Mesenchymal stem cell (in vitro differentiated cells and primary cell): ENCODE data around the gene C5orf15.

ENCODE experiments used
- DNase-seq: peaks from one replicate; pipeline ENCODE4 v3.0.0-alpha.2; 2013
- H2AFZ ChIP-seq: one replicate; pipeline ENCODE4 v1.6.1; 2013; ENCODE audit warnings: low read depth, mild to moderate bottlenecking, control low read depth, inconsistent platforms, low read length, moderate library complexity
- H2AK5ac ChIP-seq: 2 replicates; pipeline ENCODE4 v1.6.1; 2013; ENCODE audit warnings: low read length, moderate library complexity, mild to moderate bottlenecking, inconsistent platforms; ENCODE audit not compliant: severe bottlenecking
- H2BK120ac ChIP-seq: one replicate; pipeline ENCODE4 v1.6.1; 2013; ENCODE audit warnings: low read depth, mild to moderate bottlenecking, inconsistent platforms, low read length, moderate library complexity
- H2BK12ac ChIP-seq, 2 experiments: one replicate each; pipeline ENCODE4 v1.6.1; 2013; ENCODE audit warnings: inconsistent platforms in 2 of 2, low read length in 2 of 2, mild to moderate bottlenecking in 2 of 2, moderate library complexity in 2 of 2, control low read depth in 1 of 2
- H2BK15ac ChIP-seq: one replicate; pipeline ENCODE4 v1.6.1; 2013; ENCODE audit warnings: mild to moderate bottlenecking, low read depth, inconsistent platforms; ENCODE audit not compliant: poor library complexity, severe bottlenecking
- H2BK5ac ChIP-seq: 2 replicates; pipeline ENCODE4 v1.6.1; 2013; ENCODE audit warnings: low read depth, mild to moderate bottlenecking, low read length, control low read depth, inconsistent platforms; ENCODE audit not compliant: poor library complexity, severe bottlenecking
- H3K14ac ChIP-seq, 2 experiments: one replicate each; pipeline ENCODE4 v1.6.1; 2013; ENCODE audit warnings: inconsistent platforms in 2 of 2, low read length in 2 of 2, control low read depth in 1 of 2, mild to moderate bottlenecking in 1 of 2, moderate library complexity in 1 of 2
- H3K18ac ChIP-seq, 2 experiments: one replicate each; pipeline ENCODE4 v1.6.1; 2013; ENCODE audit warnings: inconsistent platforms in 2 of 2, low read length in 2 of 2, control low read depth in 1 of 2, low read depth in 1 of 2, mild to moderate bottlenecking in 1 of 2
- H3K23ac ChIP-seq, 2 experiments: one replicate each; pipeline ENCODE4 v1.6.1; 2013; ENCODE audit warnings: inconsistent platforms in 2 of 2, low read length in 2 of 2, mild to moderate bottlenecking in 2 of 2, moderate library complexity in 2 of 2, control low read depth in 1 of 2
- H3K27ac ChIP-seq: 2 replicates; pipeline ENCODE4 v1.5.1; 2013; ENCODE audit warnings: mild to moderate bottlenecking, moderate library complexity, low read length, control low read depth, inconsistent platforms; ENCODE audit not compliant: poor library complexity, severe bottlenecking
- H3K27me3 ChIP-seq, 2 experiments: 2 replicates each; pipeline versions ENCODE4 v1.6.1 to v1.7.0; 2013; ENCODE audit warnings: low read length in 2 of 2, mild to moderate bottlenecking in 2 of 2, moderate library complexity in 2 of 2, control low read depth in 1 of 2, inconsistent platforms in 1 of 2; ENCODE audit not compliant: control insufficient read depth in 1 of 2, insufficient read depth in 1 of 2
- H3K36me3 ChIP-seq, 2 experiments: 2 replicates each; pipeline versions ENCODE4 v1.6.1 to v1.7.0; 2013; ENCODE audit warnings: low read length in 2 of 2, control low read depth in 1 of 2, inconsistent platforms in 1 of 2, low read depth in 1 of 2, mild to moderate bottlenecking in 1 of 2; ENCODE audit not compliant: insufficient read depth in 2 of 2, control insufficient read depth in 1 of 2
- H3K4ac ChIP-seq, 2 experiments: one replicate each; pipeline ENCODE4 v1.6.1; 2013; ENCODE audit warnings: inconsistent platforms in 2 of 2, low read length in 2 of 2, mild to moderate bottlenecking in 2 of 2, moderate library complexity in 2 of 2, control low read depth in 1 of 2, low read depth in 1 of 2
- H3K4me1 ChIP-seq: 2 replicates; pipeline ENCODE4 v1.6.1; 2013; ENCODE audit warnings: low read depth, low read length, control low read depth; ENCODE audit not compliant: control insufficient read depth, insufficient read depth
- H3K4me2 ChIP-seq: 2 replicates; pipeline ENCODE4 v1.6.1; 2013; ENCODE audit warnings: low read length, mild to moderate bottlenecking, inconsistent platforms; ENCODE audit not compliant: poor library complexity, severe bottlenecking
- H3K4me3 ChIP-seq, 2 experiments: 2 replicates each; pipeline versions ENCODE4 v1.5.1 to v1.7.0; 2013; ENCODE audit warnings: low read length in 2 of 2, mild to moderate bottlenecking in 2 of 2, control low read depth in 1 of 2, low read depth in 1 of 2; ENCODE audit not compliant: insufficient read depth in 1 of 2
- H3K79me1 ChIP-seq: replicated peaks from 2 replicates; pipeline ENCODE4 v1.6.1; 2013; ENCODE audit warnings: mild to moderate bottlenecking, control low read depth, low read length, inconsistent platforms; ENCODE audit not compliant: poor library complexity, severe bottlenecking
- H3K9ac ChIP-seq: 2 replicates; pipeline ENCODE4 v1.7.0; 2013; ENCODE audit warnings: mild to moderate bottlenecking, low read length, moderate library complexity
- H3K9me3 ChIP-seq: 2 replicates; pipeline ENCODE4 v1.7.0; 2013; ENCODE audit warnings: mild to moderate bottlenecking, low read length; ENCODE audit not compliant: control insufficient read depth
- H4K8ac ChIP-seq: one replicate; pipeline ENCODE4 v1.6.1; 2013; ENCODE audit warnings: inconsistent platforms, mild to moderate bottlenecking, low read length, moderate library complexity
- H4K91ac ChIP-seq: one replicate; pipeline ENCODE4 v1.6.1; 2013; ENCODE audit warnings: mild to moderate bottlenecking, low read length, inconsistent platforms
- WGBS: methylation state at CpG from one replicate; pipeline ENCODE4 v1.1.7; 2013; ENCODE audit warnings: mixed read lengths; 5-methylcytosine and 5-hydroxymethylcytosine counted together

Gene C5orf15

GRCh38 chr5:133948721-133949120 lies 19.7 kb downstream of the C5orf15 start:
- Histone ChIP-seq H4K8ac (no peak overlapping the region), H4K91ac (no peak overlapping the region), H2BK120ac (no peak overlapping the region), H3K27me3 (peaks cover 0 to 36% of the 10 kb centered on the region in 2 experiments), H3K4me2 (no peak overlapping the region), H3K27ac (no peak overlapping the region), H3K36me3 (peaks cover 0 to 3% of the 10 kb centered on the region in 2 experiments), H2AK5ac (no peak overlapping the region), H2AFZ (no peak overlapping the region), H2BK12ac (no peak overlapping the region), H3K9ac (no peak overlapping the region), H3K79me1 (no peaks in the 10 kb centered on the region), H2BK15ac (no peak overlapping the region), H3K14ac (no peak overlapping the region), H3K23ac (no peak overlapping the region), H3K4me3 (no peak overlapping the region), H3K4me1 (peaks cover 2% of the 10 kb centered on the region), H2BK5ac (no peak overlapping the region), H3K18ac (no peak overlapping the region), H3K9me3 (no peaks in the 10 kb centered on the region), H3K4ac (no peak overlapping the region)
- no peak for DNase-seq

DNA sequence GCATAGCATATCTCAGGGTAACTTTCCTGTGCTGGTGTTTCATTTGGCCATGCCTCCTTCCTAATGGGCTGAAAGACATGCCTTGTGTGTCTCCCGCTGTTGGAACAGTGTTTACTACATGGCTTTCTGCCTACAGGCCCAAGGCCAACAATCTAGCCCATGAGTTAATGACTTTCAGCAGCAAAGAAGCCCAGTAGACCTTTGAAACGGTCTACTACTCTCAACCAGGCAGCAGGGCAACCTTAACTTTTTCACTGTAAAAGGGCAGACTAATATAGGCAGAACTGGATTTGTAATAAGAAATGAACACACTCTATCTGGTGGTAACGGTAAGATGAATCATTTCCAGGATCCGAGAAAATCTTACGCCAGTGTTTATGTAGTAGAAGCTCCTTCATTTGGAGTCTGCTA lies 21.0 kb downstream of the C5orf15 start:
- no peak overlapping the region for H4K91ac ChIP-seq
- 78% methylated on average over 4 of the region's 5 CpGs for WGBS
- no peaks in the 10 kb centered on the region for H3K36me3 ChIP-seq
- H3K79me1 ChIP-seq = no peaks in the 10 kb centered on the region
- H2BK5ac ChIP-seq = no peak overlapping the region
- no peaks in the 10 kb centered on the region for H3K9me3 ChIP-seq
- H3K18ac ChIP-seq = no peak overlapping the region
- no peaks in the 10 kb centered on the region for H3K4me1 ChIP-seq
- no peak for DNase-seq
- H2AFZ ChIP-seq = no peak overlapping the region
- H2AK5ac ChIP-seq = no peak overlapping the region
- H3K27me3 ChIP-seq = peaks cover 0 to 44% of the 10 kb centered on the region in 2 experiments
- H4K8ac ChIP-seq = no peak overlapping the region
- H2BK12ac ChIP-seq = no peak overlapping the region
- no peak overlapping the region for H3K23ac ChIP-seq
- no peak overlapping the region for H3K9ac ChIP-seq
- no peak overlapping the region for H3K4me2 ChIP-seq
- H3K14ac ChIP-seq = no peak overlapping the region
- no peak overlapping the region for H2BK120ac ChIP-seq
- H3K27ac ChIP-seq = no peak overlapping the region
- H2BK15ac ChIP-seq = no peak overlapping the region
- H3K4me3 ChIP-seq = no peak overlapping the region
- no peak overlapping the region for H3K4ac ChIP-seq

DNA sequence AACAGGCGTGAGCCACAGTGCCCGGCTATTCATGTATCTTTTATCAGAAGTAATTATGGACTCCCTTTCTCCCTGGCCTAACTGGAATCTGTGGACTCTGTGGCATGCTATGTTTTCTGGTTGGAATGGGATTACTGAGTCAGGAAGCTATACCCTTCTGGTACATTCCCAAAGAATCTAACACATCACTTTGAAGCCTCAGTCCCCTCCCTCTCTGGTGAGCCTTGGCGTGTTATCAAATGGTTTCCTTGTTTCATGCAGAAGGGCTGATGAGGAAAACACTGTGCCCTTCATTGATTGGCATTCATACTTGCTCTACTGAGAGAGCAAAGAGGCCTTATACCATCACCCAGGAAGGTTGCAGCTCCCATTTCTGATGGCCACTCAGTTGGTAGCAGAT lies 22.9 kb downstream of the C5orf15 start:
- Histone ChIP-seq H3K79me1 (no peaks in the 10 kb centered on the region), H4K91ac (no peak overlapping the region), H3K9me3 (no peaks in the 10 kb centered on the region), H4K8ac (no peak overlapping the region), H3K36me3 (no peaks in the 10 kb centered on the region), H2BK12ac (no peak overlapping the region), H3K27ac (no peak overlapping the region), H3K4me3 (no peak overlapping the region), H3K27me3 (peaks cover 0 to 54% of the 10 kb centered on the region in 2 experiments), H3K4me1 (no peaks in the 10 kb centered on the region), H3K18ac (no peak overlapping the region), H3K4ac (no peak overlapping the region), H2AFZ (no peak overlapping the region), H3K4me2 (no peak overlapping the region), H2BK15ac (no peak overlapping the region), H3K14ac (no peak overlapping the region), H2AK5ac (no peak overlapping the region), H3K9ac (no peak overlapping the region), H2BK120ac (no peak overlapping the region), H2BK5ac (no peak overlapping the region), H3K23ac (no peak overlapping the region)
- WGBS = 78% methylated on average over 2 of the region's 3 CpGs
- no peak for DNase-seq

DNA sequence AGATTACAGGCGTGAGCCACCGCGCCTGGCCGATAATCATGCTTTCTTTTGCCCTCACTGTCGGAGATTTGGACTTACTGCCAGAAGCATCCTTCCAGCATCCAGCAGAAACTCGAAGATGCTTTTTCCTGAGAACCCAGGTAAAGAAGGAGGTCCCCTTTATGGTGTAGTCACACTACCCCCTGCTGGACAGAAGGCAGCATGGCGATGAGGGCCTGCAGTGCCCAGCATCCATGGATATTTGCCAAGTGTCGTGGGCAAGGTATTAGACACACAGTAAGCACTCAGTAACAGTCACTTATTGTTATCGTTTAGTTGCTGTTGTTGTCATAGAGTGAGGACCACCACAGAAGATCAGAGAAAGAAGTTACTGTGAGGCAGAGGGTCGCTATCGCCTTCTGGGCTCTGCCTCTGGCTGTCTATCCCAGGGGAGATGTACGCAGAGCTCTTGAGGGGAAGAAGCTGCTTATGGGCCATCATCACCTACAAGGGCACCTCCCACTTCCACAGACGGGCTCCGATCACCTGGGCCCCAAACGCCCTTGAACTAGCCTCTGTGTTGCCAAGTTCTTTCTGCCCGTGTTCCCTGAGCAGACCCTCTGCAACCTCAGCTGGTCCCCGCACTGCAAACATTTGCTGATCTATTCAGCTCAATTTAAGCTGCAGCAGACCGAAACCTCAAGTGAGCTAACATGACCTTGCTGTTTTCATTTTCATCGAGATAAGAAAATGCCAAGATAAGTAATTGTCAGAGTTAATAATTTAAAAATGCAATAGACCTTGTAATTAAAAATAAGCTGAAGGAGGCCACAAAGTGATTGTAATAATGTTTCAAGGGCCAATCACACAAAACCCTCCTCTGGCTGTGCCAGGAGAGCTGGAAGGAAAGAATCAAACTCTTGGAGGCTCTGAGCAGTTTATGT lies 23.9 kb downstream of the C5orf15 start:
- no peak overlapping the region for H2BK15ac ChIP-seq
- peak; percentile 42 for DNase-seq
- peaks cover 0 to 54% of the 10 kb centered on the region in 2 experiments for H3K27me3 ChIP-seq
- H3K9me3 ChIP-seq = no peaks in the 10 kb centered on the region
- no peak overlapping the region for H2AFZ ChIP-seq
- no peak overlapping the region for H3K18ac ChIP-seq
- H3K4ac ChIP-seq = no peak overlapping the region
- no peak overlapping the region for H3K27ac ChIP-seq
- H3K4me3 ChIP-seq = no peak overlapping the region
- no peaks in the 10 kb centered on the region for H3K79me1 ChIP-seq
- H3K23ac ChIP-seq = no peak overlapping the region
- WGBS = 72% methylated on average over 17 of the region's 19 CpGs
- H3K4me2 ChIP-seq = no peak overlapping the region
- no peak overlapping the region for H2BK120ac ChIP-seq
- H4K8ac ChIP-seq = no peak overlapping the region
- no peaks in the 10 kb centered on the region for H3K36me3 ChIP-seq
- H2AK5ac ChIP-seq = no peak overlapping the region
- no peak overlapping the region for H2BK12ac ChIP-seq
- no peak overlapping the region for H3K14ac ChIP-seq
- no peaks in the 10 kb centered on the region for H3K4me1 ChIP-seq
- no peak overlapping the region for H3K9ac ChIP-seq
- no peak overlapping the region for H4K91ac ChIP-seq
- no peak overlapping the region for H2BK5ac ChIP-seq
